HCT116 (cell line): ENCODE data around the gene RALGPS1.

Experiments
- ATF3 ChIP-seq: IDR thresholded peaks from 2 replicates; pipeline ENCODE4 v1.6.1; 2012
- CEBPB ChIP-seq: IDR thresholded peaks from 2 replicates; pipeline ENCODE4 v1.6.1; 2012; ENCODE audit warnings: low read depth
- ELF1 ChIP-seq: IDR thresholded peaks from 2 replicates; pipeline ENCODE4 v1.6.1; 2012; ENCODE audit warnings: low read depth, borderline replicate concordance
- EZH2 ChIP-seq: fragments of 200-600 bp; sonication (generic); IDR thresholded peaks from 2 replicates; pipeline ENCODE4 v1.6.1; 2017; ENCODE audit warnings: antibody characterized with exemption, mixed run types
- EZH2phosphoT487 ChIP-seq: fragments of 200-600 bp; IDR thresholded peaks from 2 replicates; pipeline ENCODE4 v1.6.1; 2018; ENCODE audit warnings: antibody characterized with exemption, borderline replicate concordance
- POLR2A ChIP-seq: IDR thresholded peaks from 2 replicates; pipeline ENCODE4 v1.7.0; 2011; ENCODE audit warnings: borderline replicate concordance; ENCODE audit not compliant: insufficient read depth, insufficient read length; ENCODE audit errors: extremely low read depth
- POLR2AphosphoS5 ChIP-seq: IDR thresholded peaks from 2 replicates; pipeline ENCODE4 v1.6.1; 2011; ENCODE audit warnings: mild to moderate bottlenecking, low read depth, low read length, moderate library complexity
- REST ChIP-seq: IDR thresholded peaks from 2 replicates; pipeline ENCODE4 v1.6.1; 2012; ENCODE audit warnings: low read depth
- TF ChIP-seq, protein P1 (sequence below), 3 experiments: fragments of 200-600 bp in 1 of 3; sonication (generic) in 1 of 3; IDR thresholded peaks in 2 of 3; conservative IDR thresholded peaks in 1 of 3; 2 replicates each; pipeline ENCODE4 v1.5.1; 2012 to 2017; ENCODE audit warnings: low read depth in 2 of 3, low read length in 2 of 3, antibody characterized with exemption in 1 of 3, borderline replicate concordance in 1 of 3, control low read depth in 1 of 3, mild to moderate bottlenecking in 1 of 3, mixed read lengths in 1 of 3, mixed run types in 1 of 3, moderate library complexity in 1 of 3; ENCODE audit not compliant: insufficient read depth in 1 of 3

GRCh38 chr9:126974594-126974993, 60.0 kb downstream of the RALGPS1 start:
- no peak for TF ChIP-seq EZH2
- no peak for TF ChIP-seq EZH2phosphoT487
- TF ChIP-seq, protein P1, sequence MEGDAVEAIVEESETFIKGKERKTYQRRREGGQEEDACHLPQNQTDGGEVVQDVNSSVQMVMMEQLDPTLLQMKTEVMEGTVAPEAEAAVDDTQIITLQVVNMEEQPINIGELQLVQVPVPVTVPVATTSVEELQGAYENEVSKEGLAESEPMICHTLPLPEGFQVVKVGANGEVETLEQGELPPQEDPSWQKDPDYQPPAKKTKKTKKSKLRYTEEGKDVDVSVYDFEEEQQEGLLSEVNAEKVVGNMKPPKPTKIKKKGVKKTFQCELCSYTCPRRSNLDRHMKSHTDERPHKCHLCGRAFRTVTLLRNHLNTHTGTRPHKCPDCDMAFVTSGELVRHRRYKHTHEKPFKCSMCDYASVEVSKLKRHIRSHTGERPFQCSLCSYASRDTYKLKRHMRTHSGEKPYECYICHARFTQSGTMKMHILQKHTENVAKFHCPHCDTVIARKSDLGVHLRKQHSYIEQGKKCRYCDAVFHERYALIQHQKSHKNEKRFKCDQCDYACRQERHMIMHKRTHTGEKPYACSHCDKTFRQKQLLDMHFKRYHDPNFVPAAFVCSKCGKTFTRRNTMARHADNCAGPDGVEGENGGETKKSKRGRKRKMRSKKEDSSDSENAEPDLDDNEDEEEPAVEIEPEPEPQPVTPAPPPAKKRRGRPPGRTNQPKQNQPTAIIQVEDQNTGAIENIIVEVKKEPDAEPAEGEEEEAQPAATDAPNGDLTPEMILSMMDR (IDR thresholded peaks at IDR 0.05 in 2 of 3, conservative IDR thresholded peaks at IDR 0.05 in 1 of 3; ENCODE audit: borderline replicate concordance in 1 of 3, insufficient read depth in 1 of 3, low read depth in 2 of 3, low read length in 2 of 3): no peak
- TF ChIP-seq REST: no peak
- no peak for TF ChIP-seq ELF1
- no peak for TF ChIP-seq POLR2AphosphoS5
- no peak for TF ChIP-seq ATF3
- no peak for TF ChIP-seq POLR2A
- TF ChIP-seq CEBPB: no peak
